IMR-90 (cell line): ENCODE results near the gene ACRBP.

Experiments
- BHLHE40 ChIP-seq: fragments of 150-350 bp; IDR thresholded peaks from 2 replicates; pipeline ENCODE4 v1.6.1; 2016; ENCODE audit warnings: mild to moderate bottlenecking, low read depth, low read length
- POLR2A ChIP-seq: IDR thresholded peaks from 2 replicates; pipeline ENCODE4 v1.6.1; 2012; ENCODE audit warnings: mild to moderate bottlenecking, low read depth, low read length
- SMC3 ChIP-seq: fragments of 150-350 bp; IDR thresholded peaks from 2 replicates; pipeline ENCODE4 v1.6.1; 2016; ENCODE audit warnings: low read depth, mild to moderate bottlenecking, antibody characterized with exemption, low read length, moderate library complexity
- TF ChIP-seq, protein P1 (sequence below): conservative IDR thresholded peaks from 2 replicates; pipeline ENCODE4 v1.5.1; 2012; ENCODE audit warnings: mild to moderate bottlenecking, low read depth, low read length, improper control_type of control experiment

GRCh38 chr12:6672143-6672542 is 24.9 kb upstream of the ACRBP start:
- TF ChIP-seq, protein P1, sequence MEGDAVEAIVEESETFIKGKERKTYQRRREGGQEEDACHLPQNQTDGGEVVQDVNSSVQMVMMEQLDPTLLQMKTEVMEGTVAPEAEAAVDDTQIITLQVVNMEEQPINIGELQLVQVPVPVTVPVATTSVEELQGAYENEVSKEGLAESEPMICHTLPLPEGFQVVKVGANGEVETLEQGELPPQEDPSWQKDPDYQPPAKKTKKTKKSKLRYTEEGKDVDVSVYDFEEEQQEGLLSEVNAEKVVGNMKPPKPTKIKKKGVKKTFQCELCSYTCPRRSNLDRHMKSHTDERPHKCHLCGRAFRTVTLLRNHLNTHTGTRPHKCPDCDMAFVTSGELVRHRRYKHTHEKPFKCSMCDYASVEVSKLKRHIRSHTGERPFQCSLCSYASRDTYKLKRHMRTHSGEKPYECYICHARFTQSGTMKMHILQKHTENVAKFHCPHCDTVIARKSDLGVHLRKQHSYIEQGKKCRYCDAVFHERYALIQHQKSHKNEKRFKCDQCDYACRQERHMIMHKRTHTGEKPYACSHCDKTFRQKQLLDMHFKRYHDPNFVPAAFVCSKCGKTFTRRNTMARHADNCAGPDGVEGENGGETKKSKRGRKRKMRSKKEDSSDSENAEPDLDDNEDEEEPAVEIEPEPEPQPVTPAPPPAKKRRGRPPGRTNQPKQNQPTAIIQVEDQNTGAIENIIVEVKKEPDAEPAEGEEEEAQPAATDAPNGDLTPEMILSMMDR: no peak
- no peak for TF ChIP-seq POLR2A
- no peak for TF ChIP-seq BHLHE40
- TF ChIP-seq SMC3: no peak
